ENCODE results near the gene MS4A1.
"Not testable (repeated sequence)": the region's sequence is repeated elsewhere in the genome, so short reads cannot be mapped to it uniquely, and the experiment has no call there.

Gene MS4A1

DNA sequence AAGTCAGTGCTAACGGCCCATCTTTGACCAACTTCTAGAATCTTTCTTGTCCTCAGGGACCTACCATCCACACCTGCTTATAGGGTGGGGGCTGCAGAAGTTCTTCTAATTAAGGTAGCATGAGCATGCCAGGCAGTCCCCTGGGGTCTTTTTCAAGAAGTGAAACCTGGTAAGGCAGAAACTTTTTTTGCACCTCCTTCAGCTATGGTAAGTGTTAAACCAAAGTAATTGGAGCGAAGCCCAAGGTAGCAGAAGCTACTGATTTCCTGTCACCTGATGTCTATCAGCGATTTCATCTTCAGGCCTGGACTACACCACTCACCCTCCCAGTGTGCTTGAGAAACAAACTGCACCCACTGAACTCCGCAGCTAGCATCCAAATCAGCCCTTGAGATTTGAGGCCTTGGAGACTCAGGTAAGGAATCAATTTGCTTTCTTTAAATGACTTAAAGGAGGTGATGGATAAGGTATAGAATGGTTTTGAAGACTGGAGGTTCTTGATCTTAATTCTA lies at the start of gene MS4A1:
TSS of gene MS4A1 (plus strand) at position 317 of the 512 bp plus-strand sequence. CDS start 6,528 bp downstream, outside the sequence.
- no peak for DNase-seq

DNA sequence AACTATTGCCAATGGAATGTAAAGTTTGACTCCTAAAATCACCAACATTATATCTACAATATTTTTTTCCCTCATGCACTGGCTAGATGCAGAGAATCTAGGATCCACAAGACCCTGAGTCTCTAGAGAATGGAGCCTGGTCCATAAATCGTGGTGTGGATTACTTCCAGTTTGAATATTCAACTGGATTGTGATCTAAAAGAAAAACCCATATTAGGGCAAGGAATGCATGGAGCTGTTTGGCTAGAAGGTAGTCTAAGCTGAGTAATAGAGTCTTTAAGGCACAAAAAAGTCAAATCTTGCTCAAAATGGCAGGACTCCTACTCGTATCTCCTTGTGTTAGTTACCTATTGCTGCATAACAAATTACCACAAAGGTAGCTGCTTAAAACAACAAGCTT lies 35.6 kb upstream of the MS4A1 start:
- no peak for DNase-seq

DNA sequence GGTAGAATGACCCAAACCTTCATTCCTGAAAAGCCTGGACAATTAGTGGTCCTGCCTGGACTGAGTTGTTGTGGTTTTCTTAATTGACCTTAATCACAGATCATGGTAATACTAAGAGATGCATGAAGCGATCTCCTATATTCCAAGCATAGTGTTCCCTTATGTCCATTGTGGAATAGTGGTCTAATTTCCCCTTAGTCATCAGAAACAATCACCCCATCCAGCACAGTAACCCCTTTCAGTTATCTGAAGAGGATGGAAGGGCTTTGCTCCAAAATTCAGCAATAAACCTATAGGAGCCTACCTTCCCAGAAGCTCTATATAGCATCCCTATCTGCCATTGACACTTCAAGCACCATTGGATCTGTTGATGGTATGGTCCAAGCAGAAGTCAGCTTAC lies 33.0 kb upstream of the MS4A1 start:
- no peak for DNase-seq

DNA sequence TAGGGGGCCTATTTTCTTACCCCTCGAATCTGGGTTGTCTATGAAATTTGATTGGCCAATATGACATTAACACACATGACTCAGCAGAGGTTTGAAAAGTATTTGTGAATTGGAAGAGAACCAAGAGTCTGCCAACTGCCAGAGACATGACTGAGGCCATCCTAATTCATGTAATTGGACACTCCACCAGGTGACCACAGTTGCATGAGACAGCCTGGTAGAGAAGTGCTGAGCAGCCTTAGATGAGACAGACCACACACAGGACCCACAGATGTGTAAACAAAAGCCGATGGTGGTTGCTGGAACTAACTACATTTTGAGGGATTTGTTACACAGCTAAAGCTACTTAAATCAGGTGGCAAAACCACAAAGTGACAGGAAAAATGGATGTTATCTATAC lies 27.1 kb upstream of the MS4A1 start:
- DNase-seq: no peak

DNA sequence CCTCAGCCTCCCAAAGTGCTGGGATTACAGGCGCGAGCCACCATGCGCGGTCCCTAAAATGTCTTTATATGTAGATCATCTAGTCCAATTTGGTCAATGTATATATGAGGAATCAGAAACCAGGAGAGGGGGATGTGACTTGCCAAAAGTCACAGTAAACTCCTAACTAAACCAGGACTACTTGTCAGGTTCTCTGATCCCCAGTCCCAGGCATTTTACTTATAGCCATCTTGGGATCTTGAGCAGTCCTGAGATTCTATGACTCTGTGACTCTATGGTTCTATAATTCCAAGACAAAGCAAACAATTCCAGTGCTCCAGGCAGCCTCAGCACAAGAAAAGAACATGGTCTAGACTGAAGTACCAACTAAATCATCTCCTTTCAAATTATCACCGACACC lies 26.4 kb upstream of the MS4A1 start, which contains the start of gene MS4A5:
TSS of gene MS4A5 (plus strand) at position 301 of the 400 bp plus-strand sequence. CDS start 103 bp downstream, outside the sequence.
- no peak for DNase-seq

DNA sequence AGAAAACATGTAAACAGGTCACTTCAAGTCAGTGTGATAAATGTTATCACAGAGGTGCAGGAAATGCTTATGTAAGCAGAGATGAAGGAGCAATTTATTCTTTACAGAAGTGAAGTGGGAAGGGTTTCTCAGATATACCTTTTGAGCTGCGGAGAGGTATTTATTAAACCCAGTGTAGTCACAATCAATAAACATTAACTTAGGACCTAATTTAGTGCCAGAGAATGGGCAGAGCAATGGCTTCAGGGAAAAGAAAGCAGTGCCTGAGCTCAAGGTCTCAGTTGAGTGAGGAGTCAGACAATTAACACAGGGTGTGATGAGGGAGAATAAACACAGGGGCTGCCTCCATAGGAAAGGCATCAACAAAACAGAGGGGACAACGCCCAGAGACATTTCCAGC lies 24.4 kb upstream of the MS4A1 start:
- no peak for DNase-seq

DNA sequence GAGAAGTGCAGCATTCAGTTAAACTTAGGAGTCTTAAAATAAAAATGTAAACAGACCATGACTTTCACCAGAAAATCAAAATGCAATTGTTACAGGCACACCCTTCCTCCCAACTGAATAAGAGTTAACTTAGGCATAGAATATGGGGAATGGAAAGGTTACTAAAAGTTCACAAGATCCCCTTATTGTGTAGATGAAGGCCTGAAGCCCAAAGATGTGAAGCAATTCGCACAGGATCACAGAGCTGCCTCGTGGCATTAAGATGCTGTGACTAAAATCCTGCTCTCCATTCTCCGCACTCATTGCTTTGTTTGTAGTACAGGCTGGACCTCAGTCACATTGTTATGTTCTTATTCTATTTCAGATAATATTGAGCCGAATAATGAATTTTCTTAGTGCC lies 22.2 kb upstream of the MS4A1 start:
- DNase-seq: no peak

DNA sequence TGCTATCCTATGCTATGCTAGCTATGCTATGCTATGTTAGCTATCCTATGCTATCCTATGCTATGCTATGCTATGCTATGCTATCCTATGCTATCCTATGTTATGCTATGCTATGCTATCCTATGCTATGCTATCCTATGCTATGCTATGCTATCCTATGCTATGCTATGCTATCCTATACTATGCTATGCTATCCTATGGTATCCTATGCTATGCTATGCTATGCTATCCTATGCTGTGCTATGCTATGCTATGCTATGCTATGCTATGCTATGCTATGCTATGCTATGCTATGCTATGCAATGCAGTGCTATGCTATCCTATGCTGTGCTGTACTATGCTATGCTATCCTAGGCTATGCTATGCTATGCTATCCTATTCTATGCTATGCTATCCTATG lies 8.6 kb upstream of the MS4A1 start:
- no peak for DNase-seq

DNA sequence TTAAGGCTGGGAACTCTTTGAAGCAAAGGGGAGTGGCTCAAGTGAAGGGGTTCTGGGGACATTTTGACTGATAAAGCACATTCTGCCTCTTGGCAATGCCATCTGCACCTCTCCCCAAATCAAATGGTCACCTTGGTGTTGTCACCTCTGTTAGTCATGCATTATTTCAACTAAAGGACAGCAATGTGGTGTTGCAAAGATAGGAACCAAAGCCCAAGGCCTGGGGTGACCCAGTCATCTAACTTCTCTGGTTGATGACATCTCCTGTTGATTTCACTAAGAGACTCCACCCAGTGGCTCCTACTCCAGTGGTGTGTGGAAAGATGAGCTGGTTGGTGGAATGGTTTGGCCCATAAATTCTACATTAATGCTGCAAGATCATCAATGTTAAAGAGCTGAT lies 7.8 kb upstream of the MS4A1 start:
- DNase-seq: no peak

DNA sequence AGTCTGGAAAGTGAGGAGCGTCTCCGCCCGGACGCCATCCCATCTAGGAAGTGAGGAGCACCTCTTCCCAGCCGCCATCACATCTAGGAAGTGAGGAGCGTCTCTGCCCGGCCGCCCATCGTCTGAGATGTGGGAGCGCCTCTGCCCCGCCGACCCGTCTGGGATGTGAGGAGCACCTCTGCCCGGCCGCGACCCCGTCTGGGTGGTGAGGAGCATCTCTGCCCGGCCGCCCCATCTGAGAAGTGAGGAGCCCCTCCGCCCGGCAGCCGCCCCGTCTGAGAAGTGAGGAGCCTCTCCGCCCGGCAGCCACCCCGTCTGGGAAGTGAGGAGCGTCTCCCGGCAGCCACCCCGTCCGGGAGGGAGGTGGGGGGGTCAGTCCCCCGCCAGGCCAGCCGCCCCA lies 4.5 kb upstream of the MS4A1 start:
- DNase-seq: not testable (repeated sequence)

DNA sequence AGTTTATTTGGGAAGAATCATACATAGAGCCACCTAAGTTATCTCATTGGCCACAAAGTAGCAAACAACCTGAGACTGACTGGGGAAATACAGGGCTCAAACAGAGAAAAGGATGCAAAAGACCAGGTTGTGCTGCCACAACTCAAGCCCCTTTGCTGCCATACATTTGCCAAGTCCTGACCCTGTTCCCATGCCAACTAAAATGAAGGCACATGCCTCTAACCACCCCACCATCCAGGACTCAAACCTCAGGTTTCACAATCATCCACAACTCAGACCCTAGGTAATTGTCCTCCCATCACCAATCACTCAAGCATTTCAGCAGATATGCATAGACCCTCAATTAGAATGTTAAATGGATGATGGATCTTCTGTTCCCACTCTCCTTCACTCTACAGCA lies 1.4 kb upstream of the MS4A1 start:
- no peak for DNase-seq

DNA sequence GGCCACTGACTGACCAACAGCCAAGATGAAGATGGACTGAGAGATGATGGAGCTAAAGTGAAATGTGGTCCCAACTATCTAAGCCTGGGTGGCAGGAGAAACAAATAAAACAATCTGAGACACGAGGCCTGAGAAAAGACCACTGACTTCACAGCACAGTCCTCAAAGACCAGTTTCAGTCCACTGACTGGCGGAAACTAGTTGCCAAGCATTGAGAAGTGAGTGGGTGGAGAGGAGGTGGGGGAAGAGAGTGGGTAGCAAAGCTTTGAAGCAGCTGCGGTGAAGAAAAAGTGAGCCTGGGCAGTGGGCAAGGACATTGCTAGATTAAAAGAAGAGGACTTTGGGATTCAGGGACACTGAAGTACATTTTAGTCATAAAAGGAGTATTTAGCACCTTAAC lies 1.9 kb downstream of the MS4A1 start:
- no peak for DNase-seq

DNA sequence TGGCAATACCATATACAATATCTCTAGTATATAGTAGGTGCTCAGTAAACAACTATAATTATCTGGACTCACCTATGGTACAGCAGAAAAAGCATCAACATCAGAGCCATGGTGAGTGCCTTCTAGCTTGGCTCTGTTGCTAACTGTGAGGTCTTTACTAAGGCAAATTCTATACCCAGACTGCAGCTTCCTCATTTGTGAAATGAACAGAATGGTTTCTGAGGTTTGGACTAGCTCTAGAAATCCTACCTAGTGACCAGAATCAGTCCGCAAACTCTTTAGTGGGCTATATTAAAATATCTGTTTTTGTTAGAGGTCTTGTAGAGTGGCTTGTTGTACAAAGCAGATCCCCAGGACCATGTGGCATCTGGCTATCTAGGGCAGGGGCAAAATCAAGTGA lies 3.7 kb downstream of the MS4A1 start:
- DNase-seq: no peak

DNA sequence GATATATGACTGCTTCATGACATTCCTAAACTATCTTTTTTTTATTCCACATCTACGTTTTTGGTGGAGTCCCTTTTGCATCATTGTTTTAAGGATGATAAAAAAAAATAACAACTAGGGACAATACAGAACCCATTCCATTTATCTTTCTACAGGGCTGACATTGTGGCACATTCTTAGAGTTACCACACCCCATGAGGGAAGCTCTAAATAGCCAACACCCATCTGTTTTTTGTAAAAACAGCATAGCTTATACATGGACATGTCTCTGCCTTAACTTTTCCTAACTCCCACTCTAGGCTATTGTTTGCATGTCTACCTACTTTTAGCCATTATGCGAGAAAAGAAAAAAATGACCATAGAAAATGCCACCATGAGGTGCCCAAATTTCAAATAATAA lies 13.2 kb downstream of the MS4A1 start:
- no peak for DNase-seq

DNA sequence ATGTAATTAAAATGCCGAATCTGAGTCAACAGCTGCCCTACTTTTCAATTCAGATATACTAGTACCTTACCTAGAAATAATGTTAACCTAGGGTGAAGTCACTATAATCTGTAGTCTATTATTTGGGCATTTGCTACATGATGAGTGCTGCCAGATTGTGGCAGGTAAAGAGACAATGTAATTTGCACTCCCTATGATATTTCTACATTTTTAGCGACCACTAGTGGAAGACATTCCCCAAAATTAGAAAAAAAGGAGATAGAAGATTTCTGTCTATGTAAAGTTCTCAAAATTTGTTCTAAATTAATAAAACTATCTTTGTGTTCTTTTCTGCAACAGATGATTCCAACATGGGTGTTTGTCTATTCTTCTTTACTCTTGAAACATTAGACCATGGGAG lies 14.1 kb downstream of the MS4A1 start:
- DNase-seq: no peak

DNA sequence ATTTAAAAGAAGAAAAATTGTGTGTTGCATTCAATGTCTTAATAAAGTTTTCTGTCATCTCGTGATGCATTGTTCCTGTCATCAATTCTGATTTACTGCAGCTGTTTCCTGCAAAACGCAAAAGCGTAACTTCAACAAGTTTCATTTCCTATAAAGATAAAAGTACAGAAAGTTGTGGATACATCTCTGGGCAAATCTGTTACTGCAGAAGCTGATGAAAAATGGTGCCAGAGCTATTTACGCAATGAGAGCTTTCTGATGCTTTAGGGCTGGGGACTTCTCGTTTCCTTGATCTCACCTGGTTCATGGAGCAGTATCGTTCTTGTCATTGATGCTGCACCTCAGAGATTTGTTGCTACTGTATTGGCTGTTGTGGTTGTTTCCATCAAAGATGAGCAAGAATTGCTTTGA lies 21.4 kb downstream of the MS4A1 start:
- no peak for DNase-seq

DNA sequence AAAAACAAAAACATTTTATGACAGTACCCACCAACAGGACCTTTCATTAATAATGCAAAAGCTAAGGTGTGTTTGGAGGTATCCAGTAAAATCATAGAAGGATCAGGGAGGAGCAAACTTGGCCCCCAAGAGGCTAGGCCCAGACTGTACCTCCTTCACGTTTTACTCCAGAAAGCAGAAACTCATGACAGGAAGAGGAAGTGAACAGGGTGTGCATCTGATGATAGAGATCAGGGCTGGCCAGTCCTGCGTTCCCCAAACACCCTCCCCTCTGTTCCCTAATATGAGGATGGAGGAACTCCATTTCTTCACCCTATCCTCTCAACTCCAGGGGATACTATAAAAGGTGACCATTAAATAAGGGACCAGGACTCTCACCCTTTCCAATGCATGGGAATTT lies 26.7 kb downstream of the MS4A1 start:
- no peak for DNase-seq

DNA sequence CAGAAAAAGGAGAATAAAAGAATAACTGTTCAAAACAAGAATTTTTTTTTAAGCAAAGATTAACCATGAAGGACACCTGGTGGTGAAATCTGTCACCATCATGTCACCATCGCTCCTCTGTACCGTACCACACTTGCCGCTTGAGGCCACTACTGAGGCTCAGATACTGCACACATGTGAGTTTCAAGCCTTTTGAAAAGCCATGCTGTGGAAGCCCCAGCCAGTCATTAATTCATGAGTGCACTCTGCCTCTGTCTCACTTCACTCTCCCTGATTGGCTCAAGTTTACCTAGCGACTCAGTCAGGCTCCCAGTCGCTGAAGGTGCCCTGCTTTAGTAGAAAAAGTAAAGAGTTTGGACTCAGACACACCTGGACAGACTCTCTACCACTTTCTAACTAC lies 30.3 kb downstream of the MS4A1 start:
- no peak for DNase-seq

DNA sequence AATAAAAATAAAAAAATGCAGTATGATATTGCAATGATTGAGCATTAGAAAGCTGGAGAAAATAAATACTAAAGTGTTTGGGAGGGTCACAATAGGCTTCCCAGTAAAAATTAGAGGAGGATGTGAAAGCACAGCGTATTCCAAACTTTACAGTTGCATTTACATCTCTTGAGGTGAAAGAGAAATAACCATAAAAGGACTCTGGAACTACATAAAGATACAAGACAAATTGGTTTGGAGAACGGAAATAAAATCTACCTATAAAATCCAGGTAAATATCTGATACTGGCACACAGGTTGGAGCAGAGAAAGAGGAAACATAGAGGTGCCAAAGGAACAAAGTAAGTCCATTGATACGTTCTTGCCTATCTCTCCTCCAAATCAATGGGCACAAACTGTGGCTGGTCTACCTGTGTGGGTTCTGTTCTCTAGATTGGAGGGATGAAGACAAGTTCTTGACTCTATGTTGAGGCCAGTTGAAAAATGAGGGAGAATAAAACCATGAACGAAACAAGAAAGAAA lies 36.9 kb downstream of the MS4A1 start, which contains the start of gene MS4A12:
TSS of gene MS4A12 (plus strand) at position 291 of the 522 bp plus-strand sequence. CDS start 4,541 bp downstream, outside the sequence.
- no peak for DNase-seq

DNA sequence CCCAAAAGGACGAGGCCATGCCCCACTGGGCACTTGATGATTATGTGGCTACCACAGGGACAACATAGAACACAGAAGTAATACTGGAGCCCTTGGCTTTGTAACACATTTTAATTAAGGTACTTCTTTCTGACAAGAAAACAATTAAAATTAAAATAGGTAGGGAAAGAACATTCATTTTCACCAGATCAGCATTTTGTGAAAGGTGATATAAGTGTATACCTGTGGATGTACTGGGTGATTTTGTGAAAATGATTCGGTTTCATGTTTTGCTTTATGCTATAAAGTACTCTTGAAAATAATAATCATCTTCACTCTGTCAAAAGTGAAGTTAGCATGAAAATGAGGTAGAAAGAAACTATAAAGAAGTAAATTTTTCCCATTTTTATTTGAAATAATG lies 37.8 kb downstream of the MS4A1 start:
- DNase-seq: no peak

DNA sequence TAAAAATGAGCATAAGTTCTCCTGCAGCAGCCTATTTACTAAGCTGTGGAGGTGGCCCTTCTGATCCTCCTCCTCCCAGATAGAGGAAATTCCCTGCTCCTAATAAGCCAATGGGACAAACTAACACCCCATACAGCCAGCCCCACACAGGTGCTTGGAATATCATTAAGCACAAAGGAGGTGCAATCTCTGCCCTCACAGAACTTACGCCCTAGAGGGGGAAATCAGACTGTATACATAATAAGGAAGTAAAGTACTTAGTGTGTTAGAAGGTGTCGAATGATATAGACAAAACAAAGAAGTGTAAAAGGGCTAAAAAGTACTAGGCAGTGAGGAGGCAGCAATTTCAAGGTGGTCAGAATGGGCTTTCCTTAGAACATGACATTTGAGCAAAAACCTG lies 42.8 kb downstream of the MS4A1 start:
- no peak for DNase-seq

DNA sequence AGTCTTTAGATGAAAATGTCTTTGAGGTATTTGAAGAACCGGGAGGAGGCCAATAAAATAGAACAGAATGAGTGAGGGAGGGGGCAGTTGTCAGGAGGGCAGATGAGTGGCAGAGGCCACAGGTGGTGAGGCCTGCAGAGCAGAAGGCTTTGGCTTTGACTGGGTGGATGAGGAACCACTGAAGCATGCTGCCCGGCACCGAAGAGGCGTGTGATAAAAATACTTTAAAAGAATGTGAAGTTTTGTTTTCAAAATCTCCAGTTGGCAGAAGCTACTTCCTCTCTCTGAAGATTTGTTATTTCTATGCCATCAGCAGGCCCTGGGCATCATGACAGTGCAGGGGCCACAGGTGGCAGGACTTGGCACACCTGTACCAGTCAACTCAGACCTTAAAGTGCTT lies 43.2 kb downstream of the MS4A1 start:
- DNase-seq: no peak

DNA sequence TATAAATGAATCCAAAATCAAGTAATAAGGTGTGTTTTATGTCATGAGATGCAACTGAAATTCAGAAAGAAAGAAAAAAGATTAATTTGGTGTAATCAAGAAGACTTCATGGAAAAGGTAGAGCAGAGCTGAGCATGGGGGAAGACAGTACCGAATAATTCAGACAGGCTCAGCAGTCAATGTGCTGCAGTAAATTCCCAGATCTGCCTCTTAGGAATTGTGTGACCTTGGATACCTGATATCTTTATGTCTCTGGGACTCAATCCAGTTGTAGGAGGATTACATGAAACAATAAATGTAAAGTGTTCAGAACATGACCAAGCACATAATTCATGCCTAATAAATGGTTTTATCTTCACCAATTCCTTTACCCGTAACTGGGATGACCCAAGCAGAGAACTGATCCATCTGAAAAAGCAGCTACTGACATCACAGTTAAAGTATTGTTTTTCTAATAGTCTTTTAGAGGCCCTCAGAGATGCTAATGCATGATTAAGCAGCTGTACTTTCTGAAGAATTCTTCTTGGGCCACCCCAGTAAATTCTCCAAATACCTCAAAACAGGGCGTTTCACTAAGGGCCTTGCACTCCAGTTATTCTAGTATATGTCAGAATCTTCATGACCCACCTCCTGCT lies 44.7 kb downstream of the MS4A1 start:
- no peak for DNase-seq

DNA sequence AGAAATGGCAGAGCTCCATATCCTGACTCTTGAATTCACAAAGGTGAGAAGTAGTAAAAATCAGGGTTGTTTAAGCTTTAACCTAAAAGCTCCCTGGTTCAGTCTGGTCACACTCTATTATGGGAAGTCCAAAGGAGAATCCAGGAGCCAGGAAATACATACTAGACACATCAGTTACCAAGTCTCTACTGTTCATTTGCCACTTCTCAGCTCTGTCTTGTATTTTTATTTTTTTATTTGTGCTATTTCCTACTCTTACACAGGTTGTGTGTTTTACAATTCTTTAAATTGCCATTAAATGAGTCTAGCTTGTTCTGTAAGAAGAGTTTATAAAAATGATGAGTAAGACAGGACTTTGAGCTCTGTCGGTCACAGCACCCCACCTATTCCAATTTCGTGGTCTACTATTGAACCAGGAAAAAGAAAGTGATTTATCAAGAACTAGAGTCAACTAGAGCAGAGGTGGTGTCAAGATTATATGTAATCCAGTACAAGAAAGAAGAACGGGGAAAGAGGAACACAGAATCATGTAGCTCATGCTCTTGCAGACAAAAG lies 46.7 kb downstream of the MS4A1 start:
- DNase-seq: no peak

Data from cerebellar nuclear complex (tissue), 1 donor.